Stomach (tissue), 9 donors: Measurements from ENCODE around the gene LAMTOR4. TPM values are rescaled to one million over a fixed set of nuclear protein-coding genes. Genes with fewer than 3 reads are reported as not detected.

Experiments used
- DNase-seq, 2 donors: peaks; one replicate each; pipeline versions ENCODE4 v3.0.0 to v3.0.0-alpha.2; 2013 to 2019
- H3K27ac ChIP-seq, 5 donors: fragments of 200-600 bp in 4 of 5; sonication (generic) in 4 of 5; one replicate each; pipeline ENCODE4 v1.5.1; 2013 to 2019; ENCODE audit warnings: mild to moderate bottlenecking in 1 of 5, moderate library complexity in 1 of 5
- H3K27me3 ChIP-seq, 3 donors: fragments of 200-600 bp; sonication (generic); one replicate each; pipeline ENCODE4 v1.5.1; 2017 to 2019; ENCODE audit warnings: mixed run types in 1 of 3
- H3K36me3 ChIP-seq, 4 donors: fragments of 200-600 bp; sonication (generic); 1 replicate in 3 of 4; 2 replicates in 1 of 4; pipeline ENCODE4 v1.5.1; 2016 to 2019
- H3K4me1 ChIP-seq, 4 donors: fragments of 200-600 bp; sonication (generic); one replicate each; pipeline ENCODE4 v1.5.1; 2016 to 2019
- H3K4me3 ChIP-seq, 4 donors: fragments of 200-600 bp; sonication (generic) in 3 of 4; one replicate each; pipeline ENCODE4 v1.5.1; 2016 to 2019; ENCODE audit warnings: mild to moderate bottlenecking in 1 of 4
- H3K9me3 ChIP-seq, 4 donors: fragments of 200-600 bp; sonication (generic); one replicate each; pipeline ENCODE4 v1.5.1; 2016 to 2019
- CTCF ChIP-seq, 7 experiments: fragments of 450-650 bp in 4 of 7; fragments of 200-600 bp in 3 of 7; sonication (generic) in 3 of 7; IDR thresholded peaks; one replicate each; pipeline ENCODE4 v1.5.1; 2016 to 2019; ENCODE audit warnings: antibody characterized with exemption in 7 of 7, control low read depth in 2 of 7, mild to moderate bottlenecking in 1 of 7
- EP300 ChIP-seq: sonication (generic); formaldehyde crosslinking; IDR thresholded peaks from one replicate; pipeline ENCODE4 v1.6.1; 2017; ENCODE audit warnings: antibody characterized with exemption
- POLR2A ChIP-seq, 4 donors: fragments of 450-650 bp; IDR thresholded peaks; one replicate each; pipeline ENCODE4 v1.6.1; 2016; ENCODE audit warnings: antibody characterized with exemption in 4 of 4, control low read depth in 2 of 4, mild to moderate bottlenecking in 1 of 4, moderate library complexity in 1 of 4
- POLR2AphosphoS5 ChIP-seq, 3 donors: sonication (generic); formaldehyde crosslinking; IDR thresholded peaks; one replicate each; pipeline ENCODE4 v1.6.1; 2016; ENCODE audit warnings: antibody characterized with exemption in 3 of 3
- WGBS, 5 donors: extraction: QIAGEN DNeasy Blood & Tissue Kit in 3 of 5; methylation state at CpG; one replicate each; pipeline versions ENCODE4 v1.1.5 to v1.1.7; 2013 to 2018; 5-methylcytosine and 5-hydroxymethylcytosine counted together
- intact Hi-C: fragments of 100-400 bp; cut with DNase I; formaldehyde crosslinking; loops from one replicate; pipeline ENCODE4 v1.15.1; 2023; ENCODE audit warnings: low total_unique reads
- polyA plus RNA-seq, 3 donors: library from polyadenylated mRNA; stranded (reverse); fragments of 200-250 nt; gene quantifications; one replicate each; pipeline ENCODE4 v1.2.3, GENCODE V29; 2013
- total RNA-seq, 5 donors: library from RNA; depleted of rRNA; stranded (reverse); fragments of >200 nt; gene quantifications; one replicate each; pipeline versions ENCODE4 v1.1.0 to v1.2.3, GENCODE V29; 2014 to 2016
- donor health status: healthy with polysubstance abuse.
- donor health status: Bipolar disorder and iron deficiency.
- donor health status: healthy.

The LAMTOR4 gene
- total and polyA plus RNA-seq, 8 donors: 26.3 to 889 (median 274) TPM

GRCh38 chr7:100173806-100174495 is 25.2 kb downstream of the LAMTOR4 start:
- intact Hi-C loops: no loop called here
- no peak for TF ChIP-seq CTCF (IDR thresholded peaks at IDR 0.05)
- Histone ChIP-seq H3K36me3 (no peaks in the 10 kb centered on the region), H3K27ac (no peak overlapping the region), H3K27me3 (peaks cover 9 to 43% (median 19%) of the 10 kb centered on the region in 3 donors), H3K4me3 (no peak overlapping the region), H3K9me3 (no peaks in the 10 kb centered on the region), H3K4me1 (peaks cover 25 to 37% (median 28%) of the 10 kb centered on the region in 4 donors)
- no peak for DNase-seq
- 75 to 90% (median 85%) methylated on average over 11 of the region's 11 CpGs for WGBS, 5 donors

GRCh38 chr7:100174582-100174981 is 25.9 kb downstream of the LAMTOR4 start:
- no peak for DNase-seq
- H3K4me1 ChIP-seq: peaks cover 25 to 32% (median 27%) of the 10 kb centered on the region in 4 donors
- no peaks in the 10 kb centered on the region for H3K36me3 ChIP-seq
- no peak overlapping the region for H3K27ac ChIP-seq
- 79 to 90% (median 85%) methylated on average over 3 to 5 of the region's 5 CpGs for WGBS, 5 donors
- no peaks in the 10 kb centered on the region for H3K9me3 ChIP-seq
- intact Hi-C loops: no loop called here
- TF ChIP-seq POLR2AphosphoS5 (IDR thresholded peaks at IDR 0.05): no peak
- TF ChIP-seq CTCF (IDR thresholded peaks at IDR 0.05): no peak
- TF ChIP-seq POLR2A (IDR thresholded peaks at IDR 0.05): no peak
- no peak for TF ChIP-seq EP300
- no peak overlapping the region for H3K4me3 ChIP-seq
- H3K27me3 ChIP-seq: peaks cover 9 to 40% (median 19%) of the 10 kb centered on the region in 3 donors

GRCh38 chr7:100175296-100175935 is 26.7 kb downstream of the LAMTOR4 start:
- DNase-seq: no peak
- Histone ChIP-seq H3K27me3 (peaks cover 9 to 40% (median 15%) of the 10 kb centered on the region in 3 donors), H3K27ac (no peak overlapping the region), H3K9me3 (no peaks in the 10 kb centered on the region), H3K4me3 (no peak overlapping the region), H3K36me3 (no peaks in the 10 kb centered on the region), H3K4me1 (peaks cover 25 to 32% (median 27%) of the 10 kb centered on the region in 4 donors)
- WGBS, 5 donors: 93 to 95% (median 94%) methylated on average over 12 to 14 of the region's 14 CpGs
- intact Hi-C loops: no loop called here
- TF ChIP-seq CTCF (IDR thresholded peaks at IDR 0.05): no peak
- TF ChIP-seq POLR2AphosphoS5 (IDR thresholded peaks at IDR 0.05): no peak
- no peak for TF ChIP-seq POLR2A (IDR thresholded peaks at IDR 0.05)
- no peak for TF ChIP-seq EP300

GRCh38 chr7:100176096-100177044 is 27.7 kb downstream of the LAMTOR4 start:
- Histone ChIP-seq H3K27me3 (peaks cover 6 to 40% (median 7%) of the 10 kb centered on the region in 3 donors), H3K4me3 (peak overlapping the region; percentile 39 to 47 (median 44)), H3K4me1 (peaks cover 18 to 24% (median 20%) of the 10 kb centered on the region in 4 donors), H3K36me3 (no peaks in the 10 kb centered on the region), H3K9me3 (no peaks in the 10 kb centered on the region), H3K27ac (peak overlapping the region in 2 of 5 donors; percentile 3 to 41)
- no peak for DNase-seq
- intact Hi-C loops: no loop called here
- WGBS, 5 donors: 48 to 53% (median 52%) methylated on average over 14 of the region's 14 CpGs
- no peak for TF ChIP-seq EP300
- no peak for TF ChIP-seq POLR2A (IDR thresholded peaks at IDR 0.05)
- no peak for TF ChIP-seq POLR2AphosphoS5 (IDR thresholded peaks at IDR 0.05)
- no peak for TF ChIP-seq CTCF (IDR thresholded peaks at IDR 0.05)
